ENCODE measurements around the gene KRT4. TPM values are rescaled to one million over a fixed set of nuclear protein-coding genes. Genes with fewer than 3 reads are reported as not detected.

The KRT4 gene
- total and polyA plus RNA-seq, 2 experiments from 2014 or later: 4.2 to 8.7 TPM

GRCh38 chr12:52778833-52779232, 35.1 kb downstream of the KRT4 start:
- Histone ChIP-seq H2AFZ (no peak overlapping the region), H3K36me3 (replicated peaks; ENCODE audit: insufficient read depth, low read depth) (no peaks in the 10 kb centered on the region), H3K4me3 (no peak overlapping the region), H4K20me1 (ENCODE audit: insufficient read depth, poor library complexity, severe bottlenecking) (no peaks in the 10 kb centered on the region), H3K27ac (no peak overlapping the region), H3K9me2 (replicated peaks; ENCODE audit: insufficient read depth) (no peaks in the 10 kb centered on the region), H3K79me2 (no peaks in the 10 kb centered on the region), H3K27me3 (peaks cover 16% of the 10 kb centered on the region), H3K9me3 (ENCODE audit: low read depth) (no peaks in the 10 kb centered on the region), H3K4me1 (ENCODE audit: insufficient read depth) (no peaks in the 10 kb centered on the region), H3K4me2 (no peak overlapping the region)
- TF ChIP-seq CTCF (IDR thresholded peaks at IDR 0.05; ENCODE audit: poor library complexity) (no peak), EZH2 (IDR thresholded peaks at IDR 0.05; ENCODE audit: borderline replicate concordance) (no peak), EZH2phosphoT487 (IDR thresholded peaks at IDR 0.05; ENCODE audit: low read depth, severe bottlenecking, unreplicated experiment) (no peak)
- 93% methylated on average over 2 of the region's 2 CpGs for WGBS (ENCODE audit: low lambda C conversion rate, missing lambda C conversion rate)
- no peak for DNase-seq (ENCODE audit: low spot score)

- Histone ChIP-seq H3K9me3 (ENCODE audit: low read depth) (no peaks in the 10 kb centered on the region), H3K4me1 (ENCODE audit: insufficient read depth) (no peaks in the 10 kb centered on the region), H2AFZ (no peak overlapping the region), H3K27me3 (peaks cover 26% of the 10 kb centered on the region), H3K4me3 (no peak overlapping the region), H4K20me1 (ENCODE audit: insufficient read depth, poor library complexity, severe bottlenecking) (no peaks in the 10 kb centered on the region), H3K79me2 (no peaks in the 10 kb centered on the region), H3K4me2 (no peak overlapping the region), H3K9me2 (replicated peaks; ENCODE audit: insufficient read depth) (no peaks in the 10 kb centered on the region), H3K27ac (no peak overlapping the region), H3K36me3 (replicated peaks; ENCODE audit: insufficient read depth, low read depth) (no peaks in the 10 kb centered on the region)
- no peak for TF ChIP-seq EZH2 (IDR thresholded peaks at IDR 0.05; ENCODE audit: borderline replicate concordance)
- WGBS (ENCODE audit: low lambda C conversion rate, missing lambda C conversion rate): 96% methylated on average over 4 of the region's 4 CpGs
- DNase-seq (ENCODE audit: low spot score): no peak
Measured at GRCh38 chr12:52777566-52777965, 36.4 kb downstream of the KRT4 start.

GRCh38 chr12:52776913-52777395, 37.0 kb downstream of the KRT4 start, which contains the start of gene KRT76:
Gene KRT76, minus strand, starts transcription at chr12:52777345. Its CDS starts 54 bp downstream, at chr12:52777291.
- Histone ChIP-seq H3K4me1 (ENCODE audit: insufficient read depth) (no peaks in the 10 kb centered on the region), H3K27ac (no peak within 1 kb of the TSS), H4K20me1 (ENCODE audit: insufficient read depth, poor library complexity, severe bottlenecking) (no peaks in the 10 kb centered on the region), H3K9me3 (ENCODE audit: low read depth) (no peaks in the 10 kb centered on the region), H3K79me2 (no peaks in the 10 kb centered on the region), H3K27me3 (peaks cover 20% of the 10 kb centered on the region), H3K36me3 (replicated peaks; ENCODE audit: insufficient read depth, low read depth) (no peaks in the 10 kb centered on the region), H3K4me3 (no peak within 1 kb of the TSS), H3K9me2 (replicated peaks; ENCODE audit: insufficient read depth) (no peaks in the 10 kb centered on the region), H3K4me2 (no peak within 1 kb of the TSS), H2AFZ (no peak within 1 kb of the TSS)
- no peak for DNase-seq (ENCODE audit: low spot score)
- TF ChIP-seq EZH2 (IDR thresholded peaks at IDR 0.05; ENCODE audit: borderline replicate concordance): no peak
- 95% methylated on average over 8 of the region's 8 CpGs for WGBS (ENCODE audit: low lambda C conversion rate, missing lambda C conversion rate)

- H3K4me1 ChIP-seq (ENCODE audit: insufficient read depth): no peaks in the 10 kb centered on the region
- H3K79me2 ChIP-seq: no peaks in the 10 kb centered on the region
- H3K9me2 ChIP-seq (replicated peaks; ENCODE audit: insufficient read depth): no peaks in the 10 kb centered on the region
- H2AFZ ChIP-seq: no peak overlapping the region
- H3K27ac ChIP-seq: no peak overlapping the region
- TF ChIP-seq CTCF (IDR thresholded peaks at IDR 0.05; ENCODE audit: poor library complexity): no peak
- no peak for TF ChIP-seq EZH2 (IDR thresholded peaks at IDR 0.05; ENCODE audit: borderline replicate concordance)
- no peak for TF ChIP-seq EZH2phosphoT487 (IDR thresholded peaks at IDR 0.05; ENCODE audit: low read depth, severe bottlenecking, unreplicated experiment)
- H3K9me3 ChIP-seq (ENCODE audit: low read depth): no peaks in the 10 kb centered on the region
- H3K4me3 ChIP-seq: no peak overlapping the region
- H4K20me1 ChIP-seq (ENCODE audit: insufficient read depth, poor library complexity, severe bottlenecking): no peaks in the 10 kb centered on the region
- no peaks in the 10 kb centered on the region for H3K36me3 ChIP-seq (replicated peaks; ENCODE audit: insufficient read depth, low read depth)
- WGBS (ENCODE audit: low lambda C conversion rate, missing lambda C conversion rate): 93% methylated on average over 5 of the region's 5 CpGs
- no peak overlapping the region for H3K4me2 ChIP-seq
- peaks cover 20% of the 10 kb centered on the region for H3K27me3 ChIP-seq
- no peak for DNase-seq (ENCODE audit: low spot score)
Measured at GRCh38 chr12:52776435-52776834, 37.5 kb downstream of the KRT4 start.
